ENCODE data around the gene SNX25.

The SNX25 gene

DNA sequence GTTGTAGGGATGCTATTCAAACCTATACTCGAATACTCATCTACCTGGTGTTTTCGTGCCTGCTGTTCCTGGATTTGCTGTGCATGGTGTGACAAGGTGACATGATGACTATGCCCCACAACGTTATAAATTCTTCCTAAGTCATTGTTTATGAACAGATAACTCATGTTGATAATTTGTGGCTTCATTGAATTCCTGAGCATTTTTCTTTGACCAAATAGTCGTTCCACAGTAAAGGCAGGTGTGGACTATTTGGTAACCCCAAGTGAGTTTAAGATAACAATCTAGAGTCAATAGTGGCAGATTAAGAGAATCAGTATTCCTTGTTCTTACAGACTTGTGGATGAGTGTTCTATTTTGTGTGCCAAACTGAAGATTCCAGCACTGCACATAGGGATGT, 59.9 kb downstream of the SNX25 start:
- no peak for DNase-seq

- DNase-seq, result no peak
Observed at GRCh38 chr4:185270037-185270436, 60.6 kb downstream of the SNX25 start.

GRCh38 chr4:185270885-185271284, 61.5 kb downstream of the SNX25 start:
- DNase-seq, result no peak

GRCh38 chr4:185272245-185272644, 62.8 kb downstream of the SNX25 start:
- DNase-seq, result no peak

- DNase-seq, result no peak
Observed at GRCh38 chr4:185275501-185275900, 66.1 kb downstream of the SNX25 start.

DNA sequence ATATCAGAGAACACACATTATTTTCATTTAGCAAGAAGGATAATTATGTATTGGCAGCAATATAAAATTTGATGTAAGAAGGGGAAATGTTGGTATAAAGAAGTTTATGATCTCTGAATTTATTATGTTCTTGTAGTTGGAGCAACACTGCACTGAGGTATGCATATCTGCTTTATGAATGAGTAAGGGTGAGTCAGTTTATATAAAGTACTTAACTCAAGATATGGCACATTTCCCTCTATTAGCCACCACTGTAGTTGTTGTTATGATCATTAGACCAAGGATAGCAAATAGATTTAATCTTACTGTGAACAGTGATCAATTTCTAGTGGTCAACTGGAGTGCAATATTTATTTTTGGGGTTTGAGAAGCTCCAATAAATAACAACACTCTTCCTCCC, 66.6 kb downstream of the SNX25 start:
- DNase-seq, result peak; percentile 24

GRCh38 chr4:185278716-185279115, 69.3 kb downstream of the SNX25 start:
- DNase-seq, result no peak

- no peak for DNase-seq
Observed at GRCh38 chr4:185280608-185281007, 71.2 kb downstream of the SNX25 start.

GRCh38 chr4:185282968-185283367, 73.6 kb downstream of the SNX25 start:
- DNase-seq, result peak; percentile 46

DNA sequence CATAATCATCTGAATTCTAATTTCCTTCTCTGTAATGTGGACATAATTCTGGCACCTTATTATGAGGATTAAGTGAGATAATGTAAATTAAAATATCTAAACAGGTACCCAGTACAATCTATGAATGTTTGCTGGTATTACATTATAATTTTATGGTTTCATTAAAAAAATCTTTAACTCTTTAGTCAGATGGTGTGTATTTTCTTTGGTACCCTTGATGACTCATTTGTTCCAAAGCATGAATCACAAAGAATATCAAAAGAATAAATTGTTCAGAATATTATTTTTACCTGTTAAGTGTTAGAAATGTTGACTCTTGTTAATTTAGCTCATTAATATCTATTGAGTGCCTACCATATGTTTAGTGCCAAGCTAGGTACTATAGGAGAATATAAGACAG, 74.3 kb downstream of the SNX25 start:
- DNase-seq, result no peak

DNA sequence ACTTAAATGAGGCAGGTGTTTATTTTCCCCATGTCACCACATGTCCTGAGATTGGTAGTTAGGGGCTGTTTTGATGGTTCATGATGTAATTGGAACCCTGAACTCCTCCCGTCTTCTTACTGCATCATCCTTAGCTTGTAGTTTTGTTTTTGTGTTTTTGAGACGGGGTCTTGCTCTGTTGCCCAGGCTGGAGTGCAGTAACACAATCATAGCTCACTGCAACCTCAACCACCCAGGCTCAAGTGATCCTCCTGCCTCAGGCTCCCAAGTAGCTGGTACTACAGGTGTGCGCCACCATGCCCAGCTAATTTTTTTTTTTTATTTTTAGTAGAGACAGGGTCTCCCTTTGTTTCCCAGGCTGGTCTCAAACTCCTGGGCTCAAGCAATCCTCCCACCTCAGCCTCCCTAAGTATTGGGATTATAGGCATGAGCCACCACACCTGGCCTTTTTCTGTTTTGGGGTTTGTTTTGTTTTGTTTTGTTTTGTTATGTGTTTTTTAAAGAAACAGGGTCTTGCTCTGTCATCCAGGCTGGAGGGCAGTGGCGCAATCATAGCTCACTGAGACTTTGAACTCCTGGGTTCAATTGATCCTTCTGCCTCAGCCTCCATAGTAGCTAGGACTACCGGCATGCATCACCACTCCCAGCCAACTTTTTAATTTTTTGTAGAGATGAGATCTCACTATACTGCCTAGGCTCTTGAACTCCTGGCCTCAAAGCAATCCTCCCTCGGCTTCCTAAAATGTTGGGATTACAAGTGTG, 76.4 kb downstream of the SNX25 start:
- no peak for DNase-seq

DNA sequence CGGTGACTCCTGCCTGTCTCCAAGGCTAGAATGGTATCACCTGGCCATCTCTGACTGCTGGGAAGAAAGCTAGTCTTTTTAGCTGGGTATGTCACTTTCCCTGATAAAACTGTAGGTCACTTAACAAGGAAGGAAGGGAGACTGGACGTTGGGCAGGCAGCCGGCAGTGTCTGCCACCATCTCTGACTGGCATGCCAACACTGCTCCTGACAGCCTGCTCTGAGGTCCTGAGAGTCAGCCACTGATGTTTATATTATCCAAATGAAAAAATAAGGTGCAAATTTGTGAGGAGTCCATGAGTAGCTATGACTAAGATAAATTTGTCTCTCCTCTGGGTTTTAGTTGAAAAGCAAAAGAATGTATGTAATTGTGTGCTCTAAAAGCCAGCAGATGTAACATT, 77.2 kb downstream of the SNX25 start:
- DNase-seq, result no peak

DNA sequence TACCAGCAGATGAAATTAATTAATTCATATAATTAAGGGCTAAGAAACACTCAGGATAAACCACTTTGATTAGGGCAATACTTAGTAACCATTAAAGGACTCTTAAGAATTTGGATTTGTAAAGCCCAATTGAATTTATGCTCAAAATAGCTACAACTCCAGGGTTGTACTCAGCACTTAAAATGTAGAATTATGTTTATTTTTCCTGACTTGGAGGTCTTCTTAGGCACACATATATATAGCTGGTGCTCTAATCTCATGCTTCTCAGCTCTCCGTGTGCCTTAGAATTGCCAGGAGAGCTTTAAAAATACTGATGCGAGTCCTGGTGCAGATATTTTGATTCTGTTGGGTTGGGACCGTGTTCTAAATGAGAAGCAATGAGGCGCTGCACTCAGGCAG, 77.6 kb downstream of the SNX25 start:
- DNase-seq, result no peak

- DNase-seq, result no peak
Observed at GRCh38 chr4:185290018-185290607, 80.7 kb downstream of the SNX25 start.

GRCh38 chr4:185290656-185291055, 81.3 kb downstream of the SNX25 start:
- DNase-seq, result no peak

DNA sequence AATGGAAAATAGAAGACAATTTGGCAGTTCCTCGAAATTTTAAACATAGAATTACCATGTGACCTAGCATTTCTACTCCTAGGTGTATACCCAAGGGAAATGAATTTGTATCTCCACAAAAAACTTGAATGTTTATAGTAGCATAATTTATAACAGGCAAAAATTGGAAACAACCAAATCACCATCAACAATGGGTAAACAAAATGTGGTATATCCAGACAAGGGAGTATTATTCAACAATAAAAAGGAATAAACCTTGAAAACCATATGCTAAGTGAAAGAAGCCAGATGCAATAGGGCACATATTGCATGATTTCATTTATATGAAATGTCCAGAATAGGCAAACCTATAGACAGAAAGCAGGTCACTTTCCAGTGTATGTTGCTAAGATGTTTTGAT, 83.8 kb downstream of the SNX25 start:
- DNase-seq, result no peak

DNA sequence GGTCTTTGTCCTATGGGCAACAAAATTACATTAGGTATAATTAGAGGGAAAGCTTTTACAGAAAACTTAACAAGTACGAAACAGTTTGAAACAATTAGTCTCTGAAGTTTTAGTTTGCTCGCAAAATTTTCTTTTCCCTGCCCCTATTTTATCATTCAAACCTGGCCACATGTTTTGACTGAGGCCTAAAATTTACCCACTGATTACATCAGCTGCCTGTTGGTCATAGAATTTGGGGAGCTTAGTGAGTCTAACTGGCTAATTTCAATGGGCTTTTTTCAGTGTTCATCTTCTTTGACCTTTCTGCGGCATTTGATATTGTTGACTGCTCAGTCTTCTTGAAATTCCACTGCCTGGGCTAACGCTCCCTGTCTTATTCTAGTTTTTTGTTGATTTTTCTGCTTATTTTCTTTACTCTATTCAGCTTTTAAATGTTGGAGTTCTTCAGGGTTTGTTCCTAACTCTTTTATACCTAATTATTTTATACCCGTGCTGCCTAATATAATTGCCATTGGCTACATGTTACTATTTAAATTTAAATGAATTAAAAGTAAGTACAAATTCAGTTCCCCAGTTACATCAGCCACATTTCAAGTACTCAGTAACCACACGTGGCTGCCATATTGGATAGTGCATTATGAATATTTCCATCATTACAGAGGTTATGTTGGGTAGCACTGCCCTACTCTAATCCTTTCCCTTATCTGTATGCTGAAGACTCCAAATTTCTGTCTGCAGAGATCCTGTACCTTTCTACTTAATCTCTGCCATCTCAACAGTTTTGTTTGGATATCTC, 87.5 kb downstream of the SNX25 start:
- no peak for DNase-seq

- DNase-seq, result no peak
Observed at GRCh38 chr4:185298728-185299430, 89.5 kb downstream of the SNX25 start.

GRCh38 chr4:185304541-185304940, 95.1 kb downstream of the SNX25 start:
- DNase-seq, result peak; percentile 25

- DNase-seq, result peak; percentile 42
Observed at GRCh38 chr4:185304944-185305690, 95.7 kb downstream of the SNX25 start.

- DNase-seq, result peak; percentile 95
Observed at GRCh38 chr4:185305979-185306442, 96.6 kb downstream of the SNX25 start.
